ENCODE results near the gene ZNF280A. TPM values are rescaled to one million over a fixed set of nuclear protein-coding genes. Genes with fewer than 3 reads are reported as not detected.
"Not testable (repeated sequence)": the region's sequence is repeated elsewhere in the genome, so short reads cannot be mapped to it uniquely, and the experiment has no call there.

Gene ZNF280A
- total RNA-seq, 1 experiment from 2014 or later, result 2.7 TPM

- H3K27me3 ChIP-seq (replicated peaks; ENCODE audit: control insufficient read depth, insufficient read depth, low read length); H3K9me3 ChIP-seq; H3K4me3 ChIP-seq (ENCODE audit: low read depth, low read length); H3K36me3 ChIP-seq (ENCODE audit: control insufficient read depth, insufficient read depth, low read length); intact Hi-C loops (cut with micrococcal nuclease; ENCODE audit: unreplicated experiment); H3K27ac Mint-ChIP-seq (ENCODE audit: unreplicated experiment); CTCF ChIA-PET; H3K36me3 Mint-ChIP-seq (ENCODE audit: insufficient read depth, unreplicated experiment); DNase-seq; H3K4me3 Mint-ChIP-seq (ENCODE audit: unreplicated experiment); H3K4me1 Mint-ChIP-seq (ENCODE audit: low read depth, unreplicated experiment); H3K27me3 Mint-ChIP-seq (ENCODE audit: insufficient read depth, unreplicated experiment); POLR2A ChIA-PET; H3K4me1 ChIP-seq; BruUV-seq (replicated peaks): not testable (repeated sequence)
- peaks cover 28% of the 10 kb centered on the region for H3K9me3 Mint-ChIP-seq (ENCODE audit: unreplicated experiment)
Measured at GRCh38 chr22:22509912-22510311, 10.2 kb downstream of the ZNF280A start.

DNA sequence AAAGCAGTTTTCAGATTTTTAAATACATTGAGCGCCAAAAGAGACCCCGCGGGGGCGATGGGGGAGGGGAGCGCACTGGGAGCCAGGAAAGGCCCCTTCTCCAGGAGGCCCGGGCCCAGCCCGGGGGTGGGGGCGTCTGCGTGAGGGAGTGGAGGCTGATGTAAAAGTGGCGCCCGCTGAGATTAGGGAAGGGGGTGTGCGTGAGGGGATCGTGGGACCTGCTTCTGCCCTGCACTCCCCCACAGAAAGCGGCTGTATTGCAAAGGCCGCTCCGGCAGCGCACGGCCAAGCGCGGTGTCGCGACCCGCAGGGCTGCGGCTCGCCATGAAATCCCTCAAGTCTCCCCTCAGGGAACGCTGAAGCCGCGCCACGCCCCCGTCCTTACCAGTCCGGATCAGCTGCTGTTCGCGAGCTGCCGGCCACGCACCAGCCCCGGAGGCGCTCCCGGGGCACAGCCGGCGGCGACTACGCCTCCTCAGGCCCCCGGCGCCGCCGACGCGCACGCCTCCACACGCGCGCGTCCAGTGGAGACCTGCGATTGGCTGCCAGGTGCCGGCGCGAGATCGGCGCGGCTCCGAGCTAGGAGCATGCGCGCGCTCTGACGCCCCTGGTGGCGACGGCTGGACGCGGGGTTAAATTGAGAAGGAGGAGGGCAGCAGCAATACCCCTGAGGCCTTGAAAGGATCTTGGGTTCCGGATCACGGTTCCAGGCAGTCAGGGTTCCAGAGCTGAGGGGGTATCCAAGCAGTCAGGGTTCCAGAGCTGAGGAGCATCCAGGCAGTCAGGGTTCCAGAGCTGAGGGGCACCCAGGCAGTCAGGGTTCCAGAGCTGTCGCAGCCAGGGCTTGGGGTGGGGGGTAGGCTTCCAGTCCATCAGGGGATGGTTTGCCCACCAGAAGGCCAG is 11.5 kb downstream of the ZNF280A start, which contains the start of gene ZNF280B:
Gene ZNF280B (minus strand): TSS at position 469 of the 903 bp plus-strand sequence. CDS start 19,344 bp downstream, outside the sequence.
- peak; percentile 74 to 84 for DNase-seq
- ChIA-PET POLR2A (no interaction called here), CTCF (interaction anchor here (1.2 to 1.4 kb wide), 2 partner anchors 11 to 86 kb away, joined by 3 read pairs; partner anchors contain the start of gene ZNF280A)
- H3K27me3 ChIP-seq (replicated peaks; ENCODE audit: control insufficient read depth, insufficient read depth, low read length), result no peaks in the 10 kb centered on the region
- Mint-ChIP-seq H3K27ac (ENCODE audit: unreplicated experiment) (peak within 1 kb of the TSS; percentile 35), H3K27me3 (ENCODE audit: insufficient read depth, unreplicated experiment) (no peaks in the 10 kb centered on the region), H3K4me1 (ENCODE audit: low read depth, unreplicated experiment) (no peaks in the 10 kb centered on the region), H3K4me3 (ENCODE audit: unreplicated experiment) (peak within 1 kb of the TSS; percentile 69), H3K36me3 (ENCODE audit: insufficient read depth, unreplicated experiment) (peaks cover 5% of the 10 kb centered on the region), H3K9me3 (ENCODE audit: unreplicated experiment) (peaks cover 28% of the 10 kb centered on the region)
- H3K4me3 ChIP-seq (ENCODE audit: low read depth, low read length), result peak within 1 kb of the TSS; percentile 55
- intact Hi-C loops (cut with micrococcal nuclease; ENCODE audit: unreplicated experiment), result no loop called here
- BruUV-seq (replicated peaks), result no TSS peak
- H3K36me3 ChIP-seq (ENCODE audit: control insufficient read depth, insufficient read depth, low read length), result no peaks in the 10 kb centered on the region
- H3K9me3 ChIP-seq, result peaks cover 8% of the 10 kb centered on the region
- peak; percentile 44 to 57 for TF ChIP-seq CTCF (IDR thresholded peaks at IDR 0.05; ENCODE audit: insufficient read depth in 1 of 2, low read depth in 1 of 2, low read length in 1 of 2, severe bottlenecking in 1 of 2, unreplicated experiment in 1 of 2)
- no peaks in the 10 kb centered on the region for H3K4me1 ChIP-seq

- Mint-ChIP-seq H3K4me3 (ENCODE audit: unreplicated experiment) (peak overlapping the region; percentile 69), H3K9me3 (ENCODE audit: unreplicated experiment) (peaks cover 28% of the 10 kb centered on the region), H3K36me3 (ENCODE audit: insufficient read depth, unreplicated experiment) (peaks cover 5% of the 10 kb centered on the region), H3K4me1 (ENCODE audit: low read depth, unreplicated experiment) (no peaks in the 10 kb centered on the region), H3K27ac (ENCODE audit: unreplicated experiment) (no peak overlapping the region), H3K27me3 (ENCODE audit: insufficient read depth, unreplicated experiment) (no peaks in the 10 kb centered on the region)
- ChIA-PET CTCF (no interaction called here), POLR2A (no interaction called here)
- DNase-seq, result no peak
- no TSS peak for BruUV-seq (replicated peaks)
- H3K36me3 ChIP-seq (ENCODE audit: control insufficient read depth, insufficient read depth, low read length), result no peaks in the 10 kb centered on the region
- peaks cover 8% of the 10 kb centered on the region for H3K9me3 ChIP-seq
- intact Hi-C loops (cut with micrococcal nuclease; ENCODE audit: unreplicated experiment), result no loop called here
- TF ChIP-seq CTCF (IDR thresholded peaks at IDR 0.05; ENCODE audit: insufficient read depth in 1 of 2, low read depth in 1 of 2, low read length in 1 of 2, severe bottlenecking in 1 of 2, unreplicated experiment in 1 of 2), result no peak
- no peaks in the 10 kb centered on the region for H3K27me3 ChIP-seq (replicated peaks; ENCODE audit: control insufficient read depth, insufficient read depth, low read length)
- H3K4me1 ChIP-seq, result no peaks in the 10 kb centered on the region
- H3K4me3 ChIP-seq (ENCODE audit: low read depth, low read length), result peak overlapping the region; percentile 55
Measured at GRCh38 chr22:22507743-22508273, 12.3 kb downstream of the ZNF280A start.
